Measurements from ENCODE around the gene TAB2. TPM values are rescaled to one million over a fixed set of nuclear protein-coding genes. Genes with fewer than 3 reads are reported as not detected.

The TAB2 gene
- polyA plus RNA-seq (ENCODE audit: insufficient read length) = 98.7 TPM
- long read RNA-seq, donor 1, full-length matches to known transcripts = 3 of 116 reads
- long read RNA-seq, donor 1, partial matches to known transcripts = 108 of 116 reads
- long read RNA-seq, donor 1, other reads (novel, unspliced or antisense) = 5 of 116 reads
- long read RNA-seq, donor 2, full-length matches to known transcripts = 1 of 50 reads
- long read RNA-seq, donor 2, partial matches to known transcripts = 49 of 50 reads
- long read RNA-seq, donor 2, other reads (novel, unspliced or antisense) = 0 of 50 reads
- long read RNA-seq, donor 3, full-length matches to known transcripts = 4 of 33 reads
- long read RNA-seq, donor 3, partial matches to known transcripts = 29 of 33 reads
- long read RNA-seq, donor 3, other reads (novel, unspliced or antisense) = 0 of 33 reads
- long read RNA-seq, donor 4 = 0 reads
- long read RNA-seq, donor 5, full-length matches to known transcripts = 7 of 36 reads
- long read RNA-seq, donor 5, partial matches to known transcripts = 29 of 36 reads
- long read RNA-seq, donor 5, other reads (novel, unspliced or antisense) = 0 of 36 reads
- long read RNA-seq, donor 6, full-length matches to known transcripts = 3 of 65 reads
- long read RNA-seq, donor 6, partial matches to known transcripts = 62 of 65 reads
- long read RNA-seq, donor 6, other reads (novel, unspliced or antisense) = 0 of 65 reads
- long read RNA-seq, donor 7, full-length matches to known transcripts = 2 of 46 reads
- long read RNA-seq, donor 7, partial matches to known transcripts = 44 of 46 reads
- long read RNA-seq, donor 7, other reads (novel, unspliced or antisense) = 0 of 46 reads
- long read RNA-seq, donor 8, full-length matches to known transcripts = 2 of 12 reads
- long read RNA-seq, donor 8, partial matches to known transcripts = 10 of 12 reads
- long read RNA-seq, donor 8, other reads (novel, unspliced or antisense) = 0 of 12 reads

DNA sequence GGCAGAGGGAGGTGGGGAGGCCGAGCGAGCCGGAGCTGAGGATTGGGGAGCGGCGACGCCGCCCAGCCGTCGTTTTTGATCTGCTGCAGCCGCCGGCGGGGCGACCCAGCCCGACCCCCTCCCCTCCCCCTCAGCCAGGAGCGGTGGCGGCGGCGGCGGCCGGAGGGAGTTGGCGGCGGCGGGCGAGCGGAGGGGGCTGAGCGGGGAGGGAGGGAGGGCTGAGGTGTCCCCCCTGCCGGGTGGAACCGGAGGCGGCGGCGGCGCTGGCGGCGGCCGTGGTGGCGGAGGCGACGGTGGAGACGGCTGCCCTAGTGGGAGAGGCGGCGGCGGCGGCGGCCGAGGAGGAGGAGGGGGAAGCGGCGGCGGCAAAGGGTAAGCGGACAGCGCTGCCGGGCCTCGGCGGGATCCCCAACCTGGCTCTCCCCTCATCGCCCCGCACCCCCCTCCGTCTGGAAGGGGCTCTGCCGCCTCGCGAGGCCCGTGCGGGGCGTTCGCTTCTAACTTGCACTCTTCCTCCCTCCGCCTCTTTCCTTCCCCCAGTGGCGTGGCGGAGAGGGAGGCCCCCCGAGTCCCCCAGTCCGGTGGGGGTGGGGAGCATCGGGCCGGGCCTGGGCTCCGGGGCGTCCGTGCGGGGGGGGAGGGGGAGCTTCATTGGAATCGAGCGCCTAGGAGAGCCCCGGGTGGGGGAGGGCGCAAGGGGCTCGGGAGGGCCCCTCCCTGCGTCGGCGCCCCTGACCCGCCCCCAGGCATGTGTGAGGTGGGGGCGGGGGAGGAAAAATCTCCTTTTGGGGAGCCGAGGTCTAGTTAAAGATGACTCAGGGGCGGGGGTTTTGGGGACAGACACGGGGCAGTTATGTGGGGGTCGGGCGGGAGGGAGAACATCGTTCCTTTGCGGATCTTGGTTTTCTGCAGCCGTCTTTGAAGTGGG is at the start of gene TAB2:
TAB2 (plus strand) TSS at position 69 of the 928 bp plus-strand sequence. CDS start 52,286 bp downstream, outside the sequence.
- DNase-seq = peak; percentile 56

- no peak for DNase-seq
Measured at GRCh38 chr6:149268146-149268545, 49.4 kb upstream of the TAB2 start.

GRCh38 chr6:149268768-149269167 is 48.7 kb upstream of the TAB2 start:
- DNase-seq = no peak

DNA sequence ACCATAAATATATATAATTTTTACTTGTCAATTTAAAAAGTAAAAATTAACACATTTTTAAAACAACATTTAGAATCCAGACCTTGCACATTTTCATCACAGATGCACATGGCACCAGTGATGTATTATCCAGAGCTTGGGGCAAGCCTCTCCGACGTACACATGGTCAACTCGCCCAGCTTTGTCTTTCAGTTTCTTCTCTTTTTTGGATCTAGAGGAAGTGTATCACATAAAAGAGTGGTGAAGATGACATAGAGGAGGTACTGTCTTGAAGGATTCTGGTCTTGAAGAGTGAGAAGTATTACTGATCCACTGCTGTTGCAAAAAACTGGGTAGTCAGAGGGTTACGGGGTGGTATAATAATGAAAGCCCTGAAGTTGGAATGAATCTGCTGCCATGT is 46.9 kb upstream of the TAB2 start:
- no peak for DNase-seq

DNA sequence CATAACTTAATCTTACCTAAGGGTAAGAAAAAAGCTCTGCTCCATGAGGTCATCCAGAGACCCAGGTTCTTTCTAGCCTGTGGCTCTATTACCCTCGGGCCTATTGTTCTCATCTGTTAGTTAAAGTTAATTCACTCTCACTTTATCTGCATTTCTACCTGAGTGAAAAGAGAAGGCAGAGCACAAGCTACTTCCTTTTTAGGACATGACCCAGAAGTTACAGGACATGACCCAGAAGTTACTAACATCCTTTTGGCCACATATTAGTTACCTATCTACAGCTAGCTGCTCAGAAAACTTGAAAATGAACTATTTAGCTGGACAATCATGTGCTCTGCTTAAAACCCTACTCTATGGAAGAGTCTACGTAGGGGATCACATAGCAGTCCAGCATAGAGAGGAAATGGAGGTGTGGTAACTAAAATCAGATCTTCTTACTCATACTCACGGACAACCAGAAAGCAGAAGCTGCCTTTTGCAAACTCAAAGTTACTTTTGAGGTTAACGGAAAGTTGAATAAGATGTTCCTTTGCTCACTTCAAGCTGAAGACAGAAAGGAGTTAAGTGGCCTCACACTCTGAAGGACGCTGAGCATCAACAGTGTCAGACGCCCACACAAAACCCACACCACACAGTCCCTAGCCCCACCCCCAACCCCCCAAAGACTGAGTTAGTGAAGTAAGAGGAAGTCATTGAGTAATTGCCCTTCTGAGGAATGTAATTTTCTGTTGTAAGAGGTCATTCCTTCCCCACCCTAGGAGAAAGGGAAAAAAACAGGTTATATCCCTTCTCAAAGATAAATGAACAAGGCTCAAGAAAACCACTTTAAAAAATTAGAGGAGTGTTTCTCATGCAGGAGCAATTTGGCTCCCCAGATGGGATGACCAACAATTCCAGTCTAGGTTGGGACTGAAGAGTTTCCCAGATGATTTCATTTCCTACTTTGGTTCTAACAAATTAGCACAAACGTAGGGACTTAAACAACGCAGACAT is 45.9 kb upstream of the TAB2 start:
- DNase-seq = no peak

DNA sequence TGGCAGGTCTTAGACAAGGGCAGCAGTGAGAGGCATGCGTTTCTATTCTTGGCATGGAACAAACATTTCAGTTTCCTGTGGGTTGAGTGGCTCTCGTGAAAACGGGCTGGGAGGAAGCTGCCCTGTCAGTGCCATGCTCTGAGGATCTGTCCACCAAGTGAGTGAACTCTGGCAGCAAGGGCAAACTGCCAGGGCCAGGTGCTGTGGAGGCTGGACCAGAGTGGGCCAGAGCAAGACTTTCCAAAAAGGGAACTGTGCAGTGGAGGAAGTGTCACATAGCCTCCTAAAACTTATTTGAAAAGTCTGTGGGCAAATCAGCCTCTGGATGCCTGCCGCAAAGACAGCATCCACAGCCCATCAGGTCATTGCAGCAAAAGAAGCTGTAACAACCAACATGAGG is 44.2 kb upstream of the TAB2 start:
- no peak for DNase-seq

DNA sequence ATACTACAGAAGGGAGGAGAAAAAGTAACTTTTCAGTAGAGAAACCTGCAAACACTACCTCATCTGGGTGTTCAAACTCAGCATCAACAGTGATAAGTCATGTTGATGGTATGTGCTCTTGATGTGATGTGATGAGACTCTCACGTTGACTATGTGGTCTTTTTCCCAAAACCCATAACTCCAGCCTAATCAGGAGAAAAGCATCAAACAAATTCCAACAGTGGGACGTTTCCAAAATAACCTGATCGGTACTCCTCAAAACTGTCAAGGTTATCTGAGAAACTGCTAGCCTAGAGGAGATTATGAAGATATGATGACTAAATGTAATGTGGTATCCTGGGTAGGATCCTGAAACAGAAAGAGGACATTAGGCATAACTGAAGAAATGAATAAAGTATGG is 41.9 kb upstream of the TAB2 start:
- no peak for DNase-seq

GRCh38 chr6:149277621-149278020 is 39.9 kb upstream of the TAB2 start:
- DNase-seq = no peak

DNA sequence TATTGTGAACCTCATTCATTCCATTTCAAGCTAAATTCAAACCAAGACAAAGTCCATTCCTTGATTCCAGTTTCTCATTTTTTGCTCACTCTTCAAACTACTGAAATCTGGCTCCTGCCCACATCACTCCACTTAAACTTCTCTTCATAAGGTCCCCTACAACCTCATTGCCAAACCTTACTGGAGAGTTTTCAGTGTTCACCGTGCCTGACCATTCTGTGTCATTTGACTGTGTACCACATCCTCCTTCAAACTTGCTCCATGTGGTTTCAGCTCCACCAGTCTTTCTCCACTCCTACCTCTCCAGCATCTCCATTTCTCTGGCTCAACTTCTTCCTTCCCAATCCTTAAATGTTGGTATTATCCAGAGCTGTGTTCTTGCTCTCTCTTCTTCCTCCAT is 38.5 kb upstream of the TAB2 start:
- DNase-seq = no peak

GRCh38 chr6:149284904-149285303 is 32.6 kb upstream of the TAB2 start:
- DNase-seq = no peak

DNA sequence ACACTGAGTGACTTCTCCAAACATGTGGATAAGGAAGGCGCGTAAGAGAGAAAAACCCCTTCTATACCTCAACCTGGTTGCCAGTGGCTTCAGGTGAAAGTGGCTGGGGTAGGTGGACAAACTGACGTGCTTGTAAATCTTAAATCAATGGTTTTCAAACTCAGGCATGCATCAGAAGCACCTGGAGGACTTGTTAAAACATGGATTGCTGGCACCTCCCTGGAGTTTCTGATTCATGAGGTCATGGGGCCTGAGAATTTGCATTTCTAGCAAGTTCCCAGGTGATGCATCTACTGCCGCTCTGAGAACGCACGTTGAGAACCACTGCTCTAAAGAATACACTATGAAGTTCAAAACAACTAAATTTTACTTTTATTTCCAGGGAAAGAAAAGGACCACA is 31.9 kb upstream of the TAB2 start:
- no peak for DNase-seq

- DNase-seq = no peak
Measured at GRCh38 chr6:149286905-149287304, 30.6 kb upstream of the TAB2 start.

GRCh38 chr6:149289192-149289781 is 28.2 kb upstream of the TAB2 start:
- DNase-seq = no peak

GRCh38 chr6:149289966-149290365 is 27.5 kb upstream of the TAB2 start:
- no peak for DNase-seq

DNA sequence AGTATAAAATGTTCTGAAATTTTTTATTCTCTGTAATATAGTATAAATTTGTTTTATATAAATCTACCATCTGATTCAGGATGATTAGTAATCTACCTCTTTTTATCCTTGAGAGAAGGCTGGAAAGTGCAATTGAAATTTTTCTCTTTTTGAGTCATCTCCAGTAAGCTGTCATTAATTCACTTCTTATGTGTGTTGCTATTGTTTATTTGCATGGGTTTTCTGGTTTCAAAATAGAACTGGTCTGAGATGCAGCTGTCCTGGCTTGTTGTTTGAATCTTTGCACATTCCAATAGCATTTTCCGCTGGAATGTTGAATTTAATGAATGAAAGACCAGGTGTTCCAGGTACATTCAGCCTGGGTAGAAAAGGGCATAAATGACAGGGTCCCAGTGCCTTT is 24.3 kb upstream of the TAB2 start:
- no peak for DNase-seq

DNA sequence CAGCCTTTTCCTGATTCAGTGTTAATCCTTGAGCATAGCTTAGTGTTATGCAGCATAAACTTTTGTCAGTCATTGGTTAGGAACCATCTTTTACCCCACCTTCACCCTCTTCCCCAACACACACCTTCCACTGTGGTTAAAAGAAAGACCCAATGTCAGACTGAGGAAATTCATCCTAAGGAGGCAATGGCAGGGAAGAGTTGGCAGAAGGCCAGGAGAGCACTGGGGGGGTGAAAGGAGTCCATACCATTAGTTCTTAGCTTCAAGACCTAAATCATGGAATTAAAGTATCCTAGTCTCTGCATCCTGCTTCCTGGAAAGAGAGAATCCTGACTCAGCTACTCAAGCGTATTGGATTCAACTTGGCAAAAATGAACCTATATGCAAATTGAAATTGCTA is 16.9 kb upstream of the TAB2 start:
- no peak for DNase-seq

GRCh38 chr6:149302723-149303122 is 14.8 kb upstream of the TAB2 start:
- DNase-seq = no peak

DNA sequence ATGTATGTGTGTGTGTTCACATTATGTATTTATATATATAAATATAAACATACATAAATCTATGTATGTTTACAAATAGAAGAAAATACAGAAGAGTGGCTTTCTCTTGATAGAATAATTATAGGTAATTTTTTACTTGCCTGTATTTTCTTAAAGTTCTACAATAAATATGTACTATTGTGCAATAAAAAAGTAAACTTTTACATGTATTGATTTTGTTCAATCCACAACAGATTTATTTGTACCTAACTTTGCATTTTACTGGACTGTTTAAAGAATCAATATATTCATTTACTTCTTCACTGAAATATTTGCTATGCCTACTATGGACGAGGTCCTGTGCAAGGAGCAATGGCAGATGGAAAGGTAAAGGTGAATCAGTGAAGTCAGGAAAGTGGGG is 14.0 kb upstream of the TAB2 start:
- no peak for DNase-seq

DNA sequence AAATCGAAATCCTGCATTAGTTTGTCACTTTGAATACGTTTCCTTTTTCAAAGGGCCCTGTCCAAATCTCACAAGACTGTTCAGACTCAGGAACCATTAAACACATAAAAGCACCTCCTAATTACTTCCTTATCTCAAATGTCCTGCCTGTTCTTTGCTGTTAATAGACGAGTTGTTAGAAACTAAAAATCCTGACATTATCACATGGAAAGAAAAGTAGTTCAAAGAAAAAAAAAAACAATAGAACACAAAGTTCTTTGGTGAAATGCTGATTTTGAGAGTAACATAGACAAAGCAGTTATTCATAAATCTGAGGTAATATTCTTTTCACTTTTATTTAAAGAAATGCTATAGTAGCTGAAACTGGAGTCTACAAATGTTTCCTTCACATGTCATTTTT is 12.1 kb upstream of the TAB2 start:
- DNase-seq = no peak

DNA sequence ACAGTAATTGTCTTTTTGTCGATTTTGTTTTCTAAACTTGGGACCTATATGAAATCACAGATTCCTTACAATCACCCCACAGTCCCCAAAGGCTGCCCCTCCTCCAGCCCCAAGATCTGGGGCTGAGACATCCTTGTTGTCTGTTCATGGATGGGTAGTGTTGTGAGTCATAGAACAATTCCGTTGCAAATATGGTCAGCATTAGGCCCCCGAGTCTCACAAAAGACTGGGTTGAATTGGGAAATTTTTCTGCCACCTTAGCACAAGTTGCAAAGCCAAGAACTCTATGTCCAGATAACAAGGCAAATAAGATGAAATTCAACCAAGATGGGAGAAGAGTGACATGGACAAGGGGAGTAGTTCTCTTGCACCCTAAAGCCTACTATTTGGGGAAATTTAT is 10.5 kb upstream of the TAB2 start:
- no peak for DNase-seq

All from left kidney (tissue), 8 donors.